ENCODE data around the gene PAPLN.

PAPLN gene

GRCh38 chr14:73261520-73262426 is 24.5 kb downstream of the PAPLN start:
- no peaks in the 10 kb centered on the region for H3K27me3 ChIP-seq (ENCODE audit: low read length)
- H3K4me2 ChIP-seq (ENCODE audit: low read depth, low read length, poor library complexity, severe bottlenecking), result no peak overlapping the region
- TF ChIP-seq CTCF (IDR thresholded peaks at IDR 0.05; ENCODE audit: insufficient read depth, low read length, poor library complexity, severe bottlenecking), result no peak
- no peaks in the 10 kb centered on the region for H3K79me2 ChIP-seq (ENCODE audit: insufficient read depth, low read length)
- no peaks in the 10 kb centered on the region for H3K9me2 ChIP-seq (replicated peaks; ENCODE audit: insufficient read depth, low read length)
- H3K9ac ChIP-seq (ENCODE audit: low read length), result no peak overlapping the region
- no peak overlapping the region for H3K27ac ChIP-seq (ENCODE audit: low read depth, low read length)
- no peak overlapping the region for H2AFZ ChIP-seq (ENCODE audit: low read depth, low read length, severe bottlenecking)
- H3K4me3 ChIP-seq (ENCODE audit: insufficient read depth, low read length, poor library complexity, severe bottlenecking), result no peak overlapping the region
- H3K36me3 ChIP-seq (ENCODE audit: low read length), result no peaks in the 10 kb centered on the region
- no peaks in the 10 kb centered on the region for H3K9me3 ChIP-seq (ENCODE audit: insufficient read depth, low read length)
- no peaks in the 10 kb centered on the region for H4K20me1 ChIP-seq (ENCODE audit: low read depth, low read length)
- H3F3A ChIP-seq (ENCODE audit: insufficient read depth), result no peaks in the 10 kb centered on the region; the same call in 1 of the 2 replicates

DNA sequence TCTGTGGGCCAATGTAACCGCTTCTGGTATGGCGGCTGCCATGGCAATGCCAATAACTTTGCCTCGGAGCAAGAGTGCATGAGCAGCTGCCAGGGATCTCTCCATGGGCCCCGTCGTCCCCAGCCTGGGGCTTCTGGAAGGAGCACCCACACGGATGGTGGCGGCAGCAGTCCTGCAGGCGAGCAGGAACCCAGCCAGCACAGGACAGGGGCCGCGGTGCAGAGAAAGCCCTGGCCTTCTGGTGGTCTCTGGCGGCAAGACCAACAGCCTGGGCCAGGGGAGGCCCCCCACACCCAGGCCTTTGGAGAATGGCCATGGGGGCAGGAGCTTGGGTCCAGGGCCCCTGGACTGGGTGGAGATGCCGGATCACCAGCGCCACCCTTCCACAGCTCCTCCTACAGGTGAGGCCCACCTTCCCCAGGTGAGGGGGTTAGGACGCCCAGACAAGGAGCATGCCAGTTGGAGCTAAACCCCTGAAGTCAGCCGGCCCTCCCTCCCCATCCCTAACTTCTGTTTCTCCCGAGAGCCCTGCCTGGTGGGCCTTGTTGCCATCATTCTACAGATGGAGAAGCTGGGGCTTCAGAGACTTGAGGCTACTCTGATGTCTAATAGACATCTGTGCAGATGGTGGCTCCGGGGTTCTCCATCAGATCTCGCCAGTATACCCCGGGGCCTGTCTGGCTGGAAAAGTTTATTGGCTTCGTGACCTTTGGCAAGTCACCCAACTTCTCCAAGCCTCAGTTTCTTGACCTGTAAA is 25.3 kb downstream of the PAPLN start:
- H3K4me2 ChIP-seq (ENCODE audit: low read depth, low read length, poor library complexity, severe bottlenecking), result no peak overlapping the region
- H3K36me3 ChIP-seq (ENCODE audit: low read length), result no peaks in the 10 kb centered on the region
- no peak overlapping the region for H2AFZ ChIP-seq (ENCODE audit: low read depth, low read length, severe bottlenecking)
- no peaks in the 10 kb centered on the region for H3F3A ChIP-seq (ENCODE audit: insufficient read depth)
- H3K9me3 ChIP-seq (ENCODE audit: insufficient read depth, low read length), result no peaks in the 10 kb centered on the region
- H3K4me3 ChIP-seq (ENCODE audit: insufficient read depth, low read length, poor library complexity, severe bottlenecking), result no peak overlapping the region
- TF ChIP-seq EZH2phosphoT487 (conservative IDR thresholded peaks at IDR 0.05; ENCODE audit: low read length) (no peak), CTCF (IDR thresholded peaks at IDR 0.05; ENCODE audit: insufficient read depth, low read length, poor library complexity, severe bottlenecking) (no peak)
- H3K9me2 ChIP-seq (replicated peaks; ENCODE audit: insufficient read depth, low read length), result no peaks in the 10 kb centered on the region
- no peaks in the 10 kb centered on the region for H3K79me2 ChIP-seq (ENCODE audit: insufficient read depth, low read length)
- no peaks in the 10 kb centered on the region for H3K27me3 ChIP-seq (ENCODE audit: low read length)
- H4K20me1 ChIP-seq (ENCODE audit: low read depth, low read length), result no peaks in the 10 kb centered on the region
- H3K27ac ChIP-seq (ENCODE audit: low read depth, low read length), result no peak overlapping the region
- H3K9ac ChIP-seq (ENCODE audit: low read length), result no peak overlapping the region

GRCh38 chr14:73263606-73264005 is 26.3 kb downstream of the PAPLN start:
- Histone ChIP-seq H4K20me1 (ENCODE audit: low read depth, low read length) (no peaks in the 10 kb centered on the region), H3K36me3 (ENCODE audit: low read length) (no peaks in the 10 kb centered on the region), H3K9ac (ENCODE audit: low read length) (no peak overlapping the region), H3K27ac (ENCODE audit: low read depth, low read length) (no peak overlapping the region), H2AFZ (ENCODE audit: low read depth, low read length, severe bottlenecking) (no peak overlapping the region), H3K4me3 (ENCODE audit: insufficient read depth, low read length, poor library complexity, severe bottlenecking) (no peak overlapping the region), H3K4me2 (ENCODE audit: low read depth, low read length, poor library complexity, severe bottlenecking) (no peak overlapping the region), H3K79me2 (ENCODE audit: insufficient read depth, low read length) (no peaks in the 10 kb centered on the region), H3K9me2 (replicated peaks; ENCODE audit: insufficient read depth, low read length) (no peaks in the 10 kb centered on the region), H3K9me3 (ENCODE audit: insufficient read depth, low read length) (no peaks in the 10 kb centered on the region), H3K27me3 (ENCODE audit: low read length) (no peaks in the 10 kb centered on the region), H3F3A (ENCODE audit: insufficient read depth) (no peaks in the 10 kb centered on the region)
- TF ChIP-seq EZH2phosphoT487 (conservative IDR thresholded peaks at IDR 0.05; ENCODE audit: low read length) (no peak), CTCF (IDR thresholded peaks at IDR 0.05; ENCODE audit: insufficient read depth, low read length, poor library complexity, severe bottlenecking) (no peak)

Data from SU-DHL-6 (cell line).